Liver (tissue), 9 donors: Measurements from ENCODE around the gene PSIP1. TPM values are rescaled to one million over a fixed set of nuclear protein-coding genes. Genes with fewer than 3 reads are reported as not detected.

Experiments
- DNase-seq: peaks from one replicate; pipeline ENCODE4 v3.0.0-alpha.2; 2017; ENCODE audit warnings: low spot score
- H3K27ac ChIP-seq, 2 donors: one replicate each; pipeline ENCODE4 v1.7.0; 2013; ENCODE audit warnings: inconsistent platforms in 2 of 2, low read length in 2 of 2, control low read depth in 1 of 2, low read depth in 1 of 2, mild to moderate bottlenecking in 1 of 2
- H3K27me3 ChIP-seq, 4 donors: one replicate each; pipeline versions ENCODE4 v1.6.1 to v1.7.0; 2013; ENCODE audit warnings: low read length in 3 of 4, inconsistent platforms in 1 of 4, mild to moderate bottlenecking in 1 of 4, moderate library complexity in 1 of 4; ENCODE audit not compliant: control insufficient read depth in 4 of 4, insufficient read depth in 4 of 4
- H3K36me3 ChIP-seq, 4 donors: one replicate each; pipeline versions ENCODE4 v1.6.1 to v1.7.0; 2013; ENCODE audit warnings: low read length in 3 of 4, mild to moderate bottlenecking in 3 of 4, low read depth in 1 of 4, moderate library complexity in 1 of 4; ENCODE audit not compliant: control insufficient read depth in 4 of 4, insufficient read depth in 3 of 4
- H3K4me1 ChIP-seq, 4 donors: one replicate each; pipeline versions ENCODE4 v1.6.1 to v1.7.0; 2013; ENCODE audit warnings: low read length in 3 of 4, mild to moderate bottlenecking in 3 of 4, moderate library complexity in 1 of 4; ENCODE audit not compliant: control insufficient read depth in 4 of 4, insufficient read depth in 4 of 4
- H3K4me3 ChIP-seq, 3 donors: one replicate each; pipeline versions ENCODE4 v1.6.1 to v1.7.0; 2013; ENCODE audit warnings: low read length in 3 of 3, control low read depth in 1 of 3, low read depth in 1 of 3, mild to moderate bottlenecking in 1 of 3
- H3K9ac ChIP-seq, 2 donors: one replicate each; pipeline ENCODE4 v1.7.0; 2013; ENCODE audit warnings: low read length in 2 of 2, mild to moderate bottlenecking in 2 of 2, moderate library complexity in 2 of 2, control low read depth in 1 of 2, low read depth in 1 of 2
- H3K9me3 ChIP-seq, 4 donors: one replicate each; pipeline versions ENCODE4 v1.6.1 to v1.7.0; 2013; ENCODE audit warnings: low read length in 3 of 4; ENCODE audit not compliant: control insufficient read depth in 4 of 4
- EGR1 ChIP-seq, 2 donors: IDR thresholded peaks; 2 replicates each; pipeline ENCODE4 v1.6.1; 2016 to 2018; ENCODE audit warnings: antibody characterized with exemption in 2 of 2, low read depth in 2 of 2
- FOXA1 ChIP-seq: IDR thresholded peaks from 2 replicates; pipeline ENCODE4 v1.6.1; 2016; ENCODE audit warnings: antibody characterized with exemption
- FOXA2 ChIP-seq: IDR thresholded peaks from 2 replicates; pipeline ENCODE4 v1.6.1; 2016; ENCODE audit warnings: antibody characterized with exemption
- GABPA ChIP-seq, 2 donors: IDR thresholded peaks in 1 of 2; conservative IDR thresholded peaks in 1 of 2; 2 replicates each; pipeline ENCODE4 v1.6.1; 2016; ENCODE audit warnings: antibody characterized with exemption in 2 of 2, mild to moderate bottlenecking in 1 of 2, moderate library complexity in 1 of 2
- HNF4A ChIP-seq, 2 donors: conservative IDR thresholded peaks; 2 replicates each; pipeline ENCODE4 v1.6.1; 2016; ENCODE audit warnings: antibody characterized with exemption in 2 of 2, mild to moderate bottlenecking in 2 of 2
- HNF4G ChIP-seq: IDR thresholded peaks from 2 replicates; pipeline ENCODE4 v1.6.1; 2016; ENCODE audit warnings: antibody characterized with exemption
- JUND ChIP-seq, 2 donors: IDR thresholded peaks; 2 replicates each; pipeline ENCODE4 v1.6.1; 2016; ENCODE audit warnings: antibody characterized with exemption in 2 of 2
- NR2F2 ChIP-seq: IDR thresholded peaks from 2 replicates; pipeline ENCODE4 v1.6.1; 2016; ENCODE audit warnings: antibody characterized with exemption
- RAD21 ChIP-seq, 2 donors: IDR thresholded peaks; 2 replicates each; pipeline ENCODE4 v1.6.1; 2016; ENCODE audit warnings: antibody characterized with exemption in 2 of 2, mild to moderate bottlenecking in 2 of 2
- RXRA ChIP-seq, 2 donors: IDR thresholded peaks; 2 replicates each; pipeline ENCODE4 v1.6.1; 2017 to 2018; ENCODE audit warnings: antibody characterized with exemption in 2 of 2, mild to moderate bottlenecking in 1 of 2
- SP1 ChIP-seq: IDR thresholded peaks from 2 replicates; pipeline ENCODE4 v1.6.1; 2018; ENCODE audit warnings: antibody characterized with exemption, mild to moderate bottlenecking
- TAF1 ChIP-seq: conservative IDR thresholded peaks from 2 replicates; pipeline ENCODE4 v1.6.1; 2016; ENCODE audit warnings: antibody characterized with exemption, mild to moderate bottlenecking
- YY1 ChIP-seq: IDR thresholded peaks from 2 replicates; pipeline ENCODE4 v1.6.1; 2016; ENCODE audit warnings: antibody characterized with exemption, mild to moderate bottlenecking
- WGBS: extraction: QIAGEN DNeasy Blood & Tissue Kit; methylation state at CpG from one replicate; pipeline ENCODE4 v1.1.7; 2013; 5-methylcytosine and 5-hydroxymethylcytosine counted together
- polyA plus RNA-seq, 2 donors: library from polyadenylated mRNA; stranded (reverse) in 1 of 2; unstranded in 1 of 2; fragments of 200-250 nt in 1 of 2; fragments of >200 nt in 1 of 2; fragmentation: Nextera tagmentation in 1 of 2; extraction: Ambion mirVana in 1 of 2; gene quantifications; one replicate each; pipeline versions ENCODE4 v1.2.1 to v1.2.3, GENCODE V29; 2013 to 2015
- total RNA-seq, 2 donors: library from RNA; depleted of rRNA; stranded (reverse); fragments of >200 nt; gene quantifications; one replicate each; pipeline ENCODE4 v1.2.3, GENCODE V29; 2014
- TF ChIP-seq, protein P1 (sequence below): IDR thresholded peaks from 2 replicates; pipeline ENCODE4 v1.6.1; 2016; ENCODE audit warnings: antibody characterized with exemption
- TF ChIP-seq, protein P2 (sequence below): IDR thresholded peaks from 2 replicates; pipeline ENCODE4 v1.6.1; 2016; ENCODE audit warnings: antibody characterized with exemption, mild to moderate bottlenecking
- TF ChIP-seq, protein P3 (sequence below): IDR thresholded peaks from 2 replicates; pipeline ENCODE4 v1.6.1; 2016; ENCODE audit warnings: antibody characterized with exemption
- TF ChIP-seq, protein P4 (sequence below): fragments of 150-350 bp; IDR thresholded peaks from 2 replicates; pipeline ENCODE4 v1.5.1; 2017; ENCODE audit warnings: improper control_type of control experiment, low read depth, low read length; ENCODE audit not compliant: missing input control
- TF ChIP-seq, protein P5 (sequence below): IDR thresholded peaks from 2 replicates; pipeline ENCODE4 v1.6.1; 2016; ENCODE audit warnings: antibody characterized with exemption
- donor health status: healthy.
- donor health status: healthy.
- donor health status: healthy.
- donor health status: healthy.
- donor health status: healthy.

Gene PSIP1
- total and polyA plus RNA-seq, 4 donors = 9.2 to 22.7 (median 13.2) TPM

DNA sequence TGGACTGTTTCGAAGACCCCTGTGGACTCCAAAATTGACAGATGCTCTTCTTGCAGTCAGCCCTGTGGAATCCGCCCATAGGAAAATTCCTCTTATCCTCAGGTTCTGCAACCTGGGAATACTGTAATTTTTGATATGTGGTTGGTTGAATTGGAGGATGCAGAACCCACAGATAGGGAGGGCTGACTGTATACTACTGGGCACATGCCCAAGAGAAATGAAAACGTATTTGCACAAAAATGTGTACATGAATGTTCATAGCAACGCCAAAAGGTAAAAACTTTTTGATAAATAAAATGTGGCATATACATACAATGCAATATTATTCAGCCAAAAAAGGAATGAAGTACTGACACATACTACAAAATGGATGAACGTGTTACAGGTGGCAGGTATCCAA, 90.0 kb downstream of the PSIP1 start:
- no peak for TF ChIP-seq JUND (IDR thresholded peaks at IDR 0.05)
- TF ChIP-seq, protein P1, sequence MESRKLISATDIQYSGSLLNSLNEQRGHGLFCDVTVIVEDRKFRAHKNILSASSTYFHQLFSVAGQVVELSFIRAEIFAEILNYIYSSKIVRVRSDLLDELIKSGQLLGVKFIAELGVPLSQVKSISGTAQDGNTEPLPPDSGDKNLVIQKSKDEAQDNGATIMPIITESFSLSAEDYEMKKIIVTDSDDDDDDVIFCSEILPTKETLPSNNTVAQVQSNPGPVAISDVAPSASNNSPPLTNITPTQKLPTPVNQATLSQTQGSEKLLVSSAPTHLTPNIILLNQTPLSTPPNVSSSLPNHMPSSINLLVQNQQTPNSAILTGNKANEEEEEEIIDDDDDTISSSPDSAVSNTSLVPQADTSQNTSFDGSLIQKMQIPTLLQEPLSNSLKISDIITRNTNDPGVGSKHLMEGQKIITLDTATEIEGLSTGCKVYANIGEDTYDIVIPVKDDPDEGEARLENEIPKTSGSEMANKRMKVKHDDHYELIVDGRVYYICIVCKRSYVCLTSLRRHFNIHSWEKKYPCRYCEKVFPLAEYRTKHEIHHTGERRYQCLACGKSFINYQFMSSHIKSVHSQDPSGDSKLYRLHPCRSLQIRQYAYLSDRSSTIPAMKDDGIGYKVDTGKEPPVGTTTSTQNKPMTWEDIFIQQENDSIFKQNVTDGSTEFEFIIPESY = no peak
- TF ChIP-seq HNF4A (conservative IDR thresholded peaks at IDR 0.05) = no peak
- no peak for TF ChIP-seq RAD21 (IDR thresholded peaks at IDR 0.05)
- TF ChIP-seq HNF4G = no peak
- no peak for TF ChIP-seq EGR1 (IDR thresholded peaks at IDR 0.05; ENCODE audit: low read depth in 2 of 2)
- TF ChIP-seq FOXA2 = no peak
- TF ChIP-seq, protein P2, sequence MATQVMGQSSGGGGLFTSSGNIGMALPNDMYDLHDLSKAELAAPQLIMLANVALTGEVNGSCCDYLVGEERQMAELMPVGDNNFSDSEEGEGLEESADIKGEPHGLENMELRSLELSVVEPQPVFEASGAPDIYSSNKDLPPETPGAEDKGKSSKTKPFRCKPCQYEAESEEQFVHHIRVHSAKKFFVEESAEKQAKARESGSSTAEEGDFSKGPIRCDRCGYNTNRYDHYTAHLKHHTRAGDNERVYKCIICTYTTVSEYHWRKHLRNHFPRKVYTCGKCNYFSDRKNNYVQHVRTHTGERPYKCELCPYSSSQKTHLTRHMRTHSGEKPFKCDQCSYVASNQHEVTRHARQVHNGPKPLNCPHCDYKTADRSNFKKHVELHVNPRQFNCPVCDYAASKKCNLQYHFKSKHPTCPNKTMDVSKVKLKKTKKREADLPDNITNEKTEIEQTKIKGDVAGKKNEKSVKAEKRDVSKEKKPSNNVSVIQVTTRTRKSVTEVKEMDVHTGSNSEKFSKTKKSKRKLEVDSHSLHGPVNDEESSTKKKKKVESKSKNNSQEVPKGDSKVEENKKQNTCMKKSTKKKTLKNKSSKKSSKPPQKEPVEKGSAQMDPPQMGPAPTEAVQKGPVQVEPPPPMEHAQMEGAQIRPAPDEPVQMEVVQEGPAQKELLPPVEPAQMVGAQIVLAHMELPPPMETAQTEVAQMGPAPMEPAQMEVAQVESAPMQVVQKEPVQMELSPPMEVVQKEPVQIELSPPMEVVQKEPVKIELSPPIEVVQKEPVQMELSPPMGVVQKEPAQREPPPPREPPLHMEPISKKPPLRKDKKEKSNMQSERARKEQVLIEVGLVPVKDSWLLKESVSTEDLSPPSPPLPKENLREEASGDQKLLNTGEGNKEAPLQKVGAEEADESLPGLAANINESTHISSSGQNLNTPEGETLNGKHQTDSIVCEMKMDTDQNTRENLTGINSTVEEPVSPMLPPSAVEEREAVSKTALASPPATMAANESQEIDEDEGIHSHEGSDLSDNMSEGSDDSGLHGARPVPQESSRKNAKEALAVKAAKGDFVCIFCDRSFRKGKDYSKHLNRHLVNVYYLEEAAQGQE = no peak
- no peak for TF ChIP-seq TAF1
- no peak for TF ChIP-seq YY1
- TF ChIP-seq SP1 = no peak
- TF ChIP-seq GABPA (IDR thresholded peaks at IDR 0.05 in 1 of 2, conservative IDR thresholded peaks at IDR 0.05 in 1 of 2) = no peak
- TF ChIP-seq RXRA (IDR thresholded peaks at IDR 0.05) = no peak
- TF ChIP-seq, protein P3, sequence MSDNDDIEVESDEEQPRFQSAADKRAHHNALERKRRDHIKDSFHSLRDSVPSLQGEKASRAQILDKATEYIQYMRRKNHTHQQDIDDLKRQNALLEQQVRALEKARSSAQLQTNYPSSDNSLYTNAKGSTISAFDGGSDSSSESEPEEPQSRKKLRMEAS = no peak
- TF ChIP-seq, protein P4, sequence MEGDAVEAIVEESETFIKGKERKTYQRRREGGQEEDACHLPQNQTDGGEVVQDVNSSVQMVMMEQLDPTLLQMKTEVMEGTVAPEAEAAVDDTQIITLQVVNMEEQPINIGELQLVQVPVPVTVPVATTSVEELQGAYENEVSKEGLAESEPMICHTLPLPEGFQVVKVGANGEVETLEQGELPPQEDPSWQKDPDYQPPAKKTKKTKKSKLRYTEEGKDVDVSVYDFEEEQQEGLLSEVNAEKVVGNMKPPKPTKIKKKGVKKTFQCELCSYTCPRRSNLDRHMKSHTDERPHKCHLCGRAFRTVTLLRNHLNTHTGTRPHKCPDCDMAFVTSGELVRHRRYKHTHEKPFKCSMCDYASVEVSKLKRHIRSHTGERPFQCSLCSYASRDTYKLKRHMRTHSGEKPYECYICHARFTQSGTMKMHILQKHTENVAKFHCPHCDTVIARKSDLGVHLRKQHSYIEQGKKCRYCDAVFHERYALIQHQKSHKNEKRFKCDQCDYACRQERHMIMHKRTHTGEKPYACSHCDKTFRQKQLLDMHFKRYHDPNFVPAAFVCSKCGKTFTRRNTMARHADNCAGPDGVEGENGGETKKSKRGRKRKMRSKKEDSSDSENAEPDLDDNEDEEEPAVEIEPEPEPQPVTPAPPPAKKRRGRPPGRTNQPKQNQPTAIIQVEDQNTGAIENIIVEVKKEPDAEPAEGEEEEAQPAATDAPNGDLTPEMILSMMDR = no peak
- no peak for TF ChIP-seq FOXA1
- TF ChIP-seq, protein P5, sequence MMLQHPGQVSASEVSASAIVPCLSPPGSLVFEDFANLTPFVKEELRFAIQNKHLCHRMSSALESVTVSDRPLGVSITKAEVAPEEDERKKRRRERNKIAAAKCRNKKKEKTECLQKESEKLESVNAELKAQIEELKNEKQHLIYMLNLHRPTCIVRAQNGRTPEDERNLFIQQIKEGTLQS = no peak
- no peak for TF ChIP-seq NR2F2
- Histone ChIP-seq H3K27me3 (no peaks in the 10 kb centered on the region), H3K4me1 (peaks cover 0 to 20% (median 2%) of the 10 kb centered on the region in 4 donors), H3K9ac (no peak overlapping the region), H3K9me3 (no peaks in the 10 kb centered on the region), H3K27ac (no peak overlapping the region), H3K36me3 (peaks cover 0 to 4% (median under 1%) of the 10 kb centered on the region in 4 donors), H3K4me3 (no peak overlapping the region)
- DNase-seq = no peak
- WGBS = 88% methylated on average over 5 of the region's 5 CpGs
